AG09309 (cell line): ENCODE data around the gene ARHGEF3.

Experiments
- DNase-seq: peaks from one replicate; pipeline ENCODE4 v3.0.0-alpha.2; 2010; ENCODE audit warnings: low read depth
- H3K4me3 ChIP-seq: 2 replicates; pipeline ENCODE4 v1.5.1; 2011; ENCODE audit warnings: mild to moderate bottlenecking, low read depth, low read length, moderate library complexity; ENCODE audit not compliant: control insufficient read depth
- CTCF ChIP-seq: IDR thresholded peaks from 2 replicates; pipeline ENCODE4 v1.5.1; 2011; ENCODE audit warnings: mild to moderate bottlenecking, low read depth, low read length, inconsistent platforms; ENCODE audit not compliant: insufficient read depth, control insufficient read depth; ENCODE audit errors: missing control alignments

Gene ARHGEF3

GRCh38 chr3:56822501-56822900, 20.8 kb upstream of the ARHGEF3 start:
- TF ChIP-seq CTCF = no peak
- DNase-seq = no peak
- no peak overlapping the region for H3K4me3 ChIP-seq

GRCh38 chr3:56819016-56819809, 17.5 kb upstream of the ARHGEF3 start:
- no peak for TF ChIP-seq CTCF
- no peak for DNase-seq
- no peak overlapping the region for H3K4me3 ChIP-seq

GRCh38 chr3:56818156-56818985, 16.6 kb upstream of the ARHGEF3 start:
- TF ChIP-seq CTCF = no peak
- H3K4me3 ChIP-seq = no peak overlapping the region
- DNase-seq = no peak

- no peak overlapping the region for H3K4me3 ChIP-seq
- TF ChIP-seq CTCF = no peak
- DNase-seq = no peak
Observed at GRCh38 chr3:56817646-56818045, 15.9 kb upstream of the ARHGEF3 start.

- no peak for TF ChIP-seq CTCF
- no peak for DNase-seq
- no peak overlapping the region for H3K4me3 ChIP-seq
Observed at GRCh38 chr3:56816061-56816460, 14.3 kb upstream of the ARHGEF3 start.

GRCh38 chr3:56815589-56815988, 13.8 kb upstream of the ARHGEF3 start:
- no peak for TF ChIP-seq CTCF
- H3K4me3 ChIP-seq = no peak overlapping the region
- DNase-seq = no peak

- no peak for TF ChIP-seq CTCF
- DNase-seq = no peak
- no peak overlapping the region for H3K4me3 ChIP-seq
Observed at GRCh38 chr3:56813653-56813960, 11.9 kb upstream of the ARHGEF3 start.
